PC-9 (cell line): ENCODE data around the gene PDE4C.

ENCODE experiments used
- CTCF ChIP-seq: fragments of 200-600 bp; sonication (generic); conservative IDR thresholded peaks from 2 replicates; pipeline ENCODE4 v1.6.1; 2017; ENCODE audit warnings: mixed run types, antibody characterized with exemption, mild to moderate bottlenecking, moderate library complexity
- EZH2 ChIP-seq: fragments of 200-600 bp; sonication (generic); IDR thresholded peaks from 2 replicates; pipeline ENCODE4 v1.8.0; 2017; ENCODE audit warnings: antibody characterized with exemption, low read depth

- no peak for TF ChIP-seq CTCF
- TF ChIP-seq EZH2: no peak
Measured at GRCh38 chr19:18231775-18232174, 5.5 kb upstream of the PDE4C start.
